GM12892 (cell line): Measurements from ENCODE around the gene DOK1. TPM values are rescaled to one million over a fixed set of nuclear protein-coding genes. Genes with fewer than 3 reads are reported as not detected.

Experiments
- DNase-seq: peaks from one replicate; pipeline ENCODE4 v3.0.0; 2011; ENCODE audit not compliant: insufficient read length
- FAIRE-seq: peaks from 2 replicates; lab custom pipeline; 2011; peaks lifted over from hg19 to GRCh38; lab: Jason Lieb, UNC
- POLR2A ChIP-seq: IDR thresholded peaks from 2 replicates; pipeline ENCODE4 v1.6.1; 2011; ENCODE audit warnings: low read depth, low read length, control low read depth
- POLR2AphosphoS5 ChIP-seq: IDR thresholded peaks from 2 replicates; pipeline ENCODE4 v1.6.1; 2011; ENCODE audit warnings: low read depth, low read length, control low read depth
- TAF1 ChIP-seq: IDR thresholded peaks from 2 replicates; pipeline ENCODE4 v1.6.1; 2011; ENCODE audit warnings: low read depth, mild to moderate bottlenecking, control low read depth, low read length, borderline replicate concordance
- polyA plus RNA-seq: library from polyadenylated mRNA; unstranded; fragments of >200 nt; gene quantifications from one replicate; pipeline ENCODE4 v1.2.1, GENCODE V29; 2012; ENCODE audit warnings: missing spikeins, inconsistent platforms; ENCODE audit not compliant: missing spikeins

DOK1 gene
- polyA plus RNA-seq, result 30.5 TPM

DNA sequence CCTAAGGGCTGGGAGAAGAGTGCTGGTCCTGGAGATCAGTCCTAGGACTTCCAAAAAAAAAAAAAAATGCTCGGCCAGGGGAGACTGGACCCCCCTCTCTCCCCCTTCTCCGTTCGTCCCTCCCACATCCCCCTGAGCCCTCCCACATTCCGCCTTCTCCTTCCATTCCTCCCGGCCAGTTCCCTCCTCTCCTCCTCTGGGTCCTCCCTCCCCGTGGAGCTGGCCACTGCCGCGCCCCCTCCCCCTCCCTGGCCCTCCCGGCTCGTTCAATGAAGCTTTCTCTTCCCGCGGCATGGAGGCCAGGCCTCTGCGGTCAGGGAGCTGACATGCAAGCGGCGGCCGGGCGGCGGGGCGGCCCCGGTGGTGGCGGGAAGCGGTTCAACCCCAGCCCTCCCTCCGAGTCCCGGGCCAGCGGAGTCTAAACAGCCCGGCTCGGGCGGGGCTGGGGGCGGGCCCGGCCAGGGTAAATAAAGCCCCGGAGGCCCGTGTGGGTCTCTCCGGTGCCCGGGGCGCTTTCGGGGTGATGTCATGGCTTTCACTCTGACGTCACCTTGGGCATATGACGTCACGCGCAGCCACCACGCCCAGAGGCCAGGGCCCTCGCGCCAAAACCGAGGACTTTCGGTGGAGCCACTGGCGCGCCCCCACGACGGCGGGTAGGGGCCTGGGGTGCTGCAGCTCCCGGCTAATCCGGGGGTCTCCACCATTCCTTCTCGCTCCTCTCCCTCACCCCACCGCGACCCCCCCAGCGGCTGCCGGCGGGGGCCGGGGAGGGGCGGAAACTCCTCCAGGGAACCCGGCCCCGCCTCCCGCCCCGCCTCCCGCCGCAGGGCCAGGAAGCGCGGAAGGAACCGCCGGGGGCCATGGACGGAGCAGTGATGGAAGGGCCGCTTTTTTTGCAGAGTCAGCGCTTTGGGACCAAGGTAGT, at the start of gene DOK1, which contains the start of gene LOXL3:
DOK1 (plus strand) TSS at position 829 of the 928 bp plus-strand sequence; CDS start at position 864, 35 bp downstream.
LOXL3 (minus strand) TSS at position 51 of the 928 bp plus-strand sequence. CDS start 1,308 bp downstream, outside the sequence.
- peak; percentile 87 for DNase-seq
- FAIRE-seq, result peak; percentile 53

DNA sequence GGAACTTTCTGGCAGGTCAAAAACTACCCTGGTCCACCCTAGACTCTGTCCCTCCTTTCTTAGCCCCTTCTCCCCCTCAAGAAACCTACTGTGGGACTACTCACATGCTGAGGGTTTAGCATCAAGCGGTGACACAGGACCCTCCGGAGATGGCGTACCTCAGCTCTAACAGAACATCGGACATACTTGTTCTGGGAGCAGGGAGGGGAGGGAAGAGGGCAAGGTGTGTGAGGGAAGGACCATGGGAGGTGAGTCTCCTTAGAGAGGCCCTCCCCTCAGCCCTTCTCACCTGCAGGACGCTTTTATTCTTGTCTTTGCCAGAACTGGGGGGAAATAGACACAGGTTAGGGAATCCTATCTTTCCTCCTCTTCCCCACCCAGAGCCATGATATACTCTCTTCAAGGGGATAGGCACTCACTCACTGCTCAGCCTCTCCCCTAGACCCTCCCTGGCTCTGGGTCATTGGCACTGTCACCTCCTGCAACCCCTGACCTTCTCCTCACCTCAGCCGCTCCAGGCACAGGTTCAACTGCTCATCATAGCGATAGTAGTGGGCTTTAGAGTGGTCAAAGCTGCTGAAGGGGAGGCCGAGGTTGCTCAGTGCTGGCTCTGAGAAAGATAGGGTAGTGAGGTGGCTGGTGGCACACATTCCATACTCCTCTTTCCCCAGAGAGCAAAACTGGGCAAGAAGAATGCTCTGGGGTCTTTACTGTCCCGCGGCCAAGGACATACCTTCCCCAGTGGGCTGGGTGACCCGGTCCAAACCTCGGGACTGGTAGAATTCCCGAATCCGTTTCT, 48.9 kb upstream of the DOK1 start:
- DNase-seq, result no peak
- no peak for TF ChIP-seq TAF1
- TF ChIP-seq POLR2AphosphoS5, result no peak
- no peak for TF ChIP-seq POLR2A
- no peak for FAIRE-seq

More for the DNA sequence above, at the start of gene DOK1, which contains the start of gene LOXL3:
- TF ChIP-seq POLR2A, result peak; percentile 35
- TF ChIP-seq TAF1, result no peak
- TF ChIP-seq POLR2AphosphoS5, result no peak

DNA sequence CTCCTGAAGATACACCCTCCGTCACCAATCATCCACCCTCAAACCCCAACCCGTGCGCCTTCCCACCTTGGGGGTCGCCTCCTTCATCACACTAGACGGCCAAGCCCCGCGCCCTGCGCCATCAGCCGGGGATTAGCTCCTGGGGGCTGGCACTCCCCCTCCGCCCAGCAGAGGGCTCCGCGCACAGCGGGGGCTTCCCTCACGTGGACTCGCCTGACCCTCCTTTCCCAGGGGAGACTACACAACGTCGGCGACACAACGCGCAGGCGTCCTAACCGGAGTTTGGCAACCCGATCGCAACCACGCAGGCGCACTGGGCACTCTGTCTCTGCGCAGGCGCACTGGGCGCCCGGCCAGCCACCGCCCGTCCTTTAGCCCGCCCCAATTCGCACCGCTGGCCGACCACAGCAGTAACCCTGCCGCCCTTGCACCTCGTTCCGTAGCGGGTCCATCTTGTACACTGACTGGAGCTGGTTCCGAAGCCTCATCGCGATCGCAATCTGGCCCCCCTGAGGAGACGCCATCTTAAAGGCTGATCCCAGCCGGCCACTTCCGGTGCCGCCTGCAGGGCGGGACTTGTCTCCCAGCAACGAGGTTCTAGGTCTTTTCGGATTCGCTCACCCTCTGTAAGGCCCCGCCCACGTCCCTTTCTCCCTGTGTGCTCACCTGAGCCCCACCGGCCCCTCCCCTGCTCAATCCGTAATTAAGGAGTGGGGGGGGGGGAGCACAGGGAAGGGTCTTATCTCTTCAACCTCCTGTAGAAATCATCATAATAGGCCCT, 47.2 kb upstream of the DOK1 start, which contains the start of gene PCGF1:
PCGF1 (minus strand) TSS at position 551 of the 781 bp plus-strand sequence; CDS start at position 524, 27 bp downstream.
- TF ChIP-seq POLR2AphosphoS5, result peak; percentile 85
- peak; percentile 87 for TF ChIP-seq POLR2A
- peak; percentile 83 for TF ChIP-seq TAF1
- FAIRE-seq (peak; percentile 99), DNase-seq (peak; percentile 93)

DNA sequence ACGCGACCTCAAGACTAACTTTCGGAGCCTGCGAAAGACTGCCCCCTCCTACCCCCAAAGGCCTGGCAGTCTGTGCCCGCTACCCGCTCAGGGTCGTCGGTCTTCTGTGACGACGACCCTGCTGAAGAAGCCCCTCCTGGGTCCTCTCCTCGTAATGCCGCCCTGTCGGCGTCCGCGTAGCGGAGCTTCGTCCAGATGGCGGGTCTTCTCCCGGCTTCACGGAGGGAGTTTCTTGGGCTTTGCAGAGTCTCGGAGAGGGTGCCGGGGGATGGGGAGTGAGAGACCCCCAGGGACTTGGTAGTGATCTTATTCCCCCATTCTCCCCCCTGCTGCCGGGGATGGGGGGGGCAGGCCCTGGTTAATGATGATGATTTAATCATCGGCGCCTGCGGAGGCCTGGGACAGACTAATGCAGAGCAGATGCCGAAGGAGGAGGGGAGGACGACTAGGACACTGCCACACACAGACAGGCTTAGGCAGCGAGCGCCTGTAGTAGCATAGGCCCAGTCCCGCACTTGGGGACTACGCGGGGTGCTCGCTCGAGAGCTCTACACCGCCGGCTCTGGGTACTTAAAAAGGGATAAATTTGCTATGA, 46.5 kb upstream of the DOK1 start:
- TF ChIP-seq TAF1, result no peak
- TF ChIP-seq POLR2AphosphoS5, result no peak
- no peak for TF ChIP-seq POLR2A
- FAIRE-seq (no peak), DNase-seq (no peak)

DNA sequence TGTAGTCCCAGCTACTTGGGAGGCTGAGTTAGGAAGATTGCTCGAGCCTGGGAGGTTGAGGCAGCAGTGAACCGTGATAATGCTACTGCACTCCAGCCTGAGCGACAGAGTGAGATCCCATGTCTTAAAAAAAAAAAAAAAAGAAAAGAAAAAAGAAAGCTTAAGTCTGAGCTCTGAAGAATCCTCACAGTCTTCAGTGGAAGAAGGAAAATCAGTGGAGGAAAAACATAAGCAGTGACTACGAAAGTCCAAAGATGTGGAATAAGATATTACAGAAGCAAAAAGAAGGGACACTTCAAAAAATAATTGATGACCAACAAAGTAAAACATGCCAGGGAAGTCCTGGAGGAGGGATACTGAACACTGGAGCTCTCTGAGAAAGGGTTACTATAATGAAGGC, 44.2 kb upstream of the DOK1 start:
- DNase-seq (no peak), FAIRE-seq (no peak)
- TF ChIP-seq POLR2A, result no peak
- TF ChIP-seq TAF1, result no peak
- no peak for TF ChIP-seq POLR2AphosphoS5

DNA sequence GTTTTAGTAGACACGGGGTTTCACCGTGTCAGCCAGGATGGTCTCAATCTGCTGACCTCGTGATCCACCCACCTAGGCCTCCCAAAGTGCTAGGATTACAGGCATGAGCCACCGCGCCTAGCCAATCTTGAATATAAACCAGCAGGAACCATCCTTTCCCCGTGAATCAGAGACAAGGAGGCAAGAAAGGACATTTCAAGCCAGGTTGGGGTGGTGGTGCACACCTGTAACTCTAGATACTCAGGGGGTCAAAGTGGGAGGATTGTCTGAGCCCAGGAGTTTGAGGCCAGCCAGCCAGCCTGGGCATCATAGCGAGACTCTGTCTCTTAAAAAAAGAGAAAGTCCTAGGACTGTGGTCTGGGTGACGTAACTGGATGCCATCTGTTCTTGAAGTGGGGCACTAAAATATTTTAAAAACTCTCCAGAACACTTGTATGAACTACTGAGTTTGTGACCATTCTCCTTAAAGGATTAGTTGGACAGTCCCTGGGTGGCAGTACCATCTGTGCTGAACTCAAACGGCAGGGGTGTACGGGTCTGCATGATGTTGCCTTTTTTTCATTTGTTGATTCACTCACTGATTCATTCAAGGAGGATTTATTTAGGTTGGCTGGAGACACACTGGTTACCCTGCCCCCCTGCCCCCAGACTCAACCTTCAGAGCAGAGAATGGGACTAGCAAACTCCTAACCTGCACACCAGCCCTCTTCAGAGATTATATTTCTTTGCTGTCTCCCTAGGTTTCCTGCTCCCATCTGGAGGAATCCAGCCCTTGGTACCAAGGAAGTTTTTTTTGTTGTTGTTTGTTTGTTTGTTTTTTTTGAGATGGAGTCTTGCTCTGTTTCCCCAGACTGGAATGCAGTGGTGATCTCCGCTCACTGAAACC, 43.2 kb upstream of the DOK1 start:
- no peak for TF ChIP-seq TAF1
- TF ChIP-seq POLR2AphosphoS5, result no peak
- no peak for TF ChIP-seq POLR2A
- DNase-seq (no peak), FAIRE-seq (no peak)

DNA sequence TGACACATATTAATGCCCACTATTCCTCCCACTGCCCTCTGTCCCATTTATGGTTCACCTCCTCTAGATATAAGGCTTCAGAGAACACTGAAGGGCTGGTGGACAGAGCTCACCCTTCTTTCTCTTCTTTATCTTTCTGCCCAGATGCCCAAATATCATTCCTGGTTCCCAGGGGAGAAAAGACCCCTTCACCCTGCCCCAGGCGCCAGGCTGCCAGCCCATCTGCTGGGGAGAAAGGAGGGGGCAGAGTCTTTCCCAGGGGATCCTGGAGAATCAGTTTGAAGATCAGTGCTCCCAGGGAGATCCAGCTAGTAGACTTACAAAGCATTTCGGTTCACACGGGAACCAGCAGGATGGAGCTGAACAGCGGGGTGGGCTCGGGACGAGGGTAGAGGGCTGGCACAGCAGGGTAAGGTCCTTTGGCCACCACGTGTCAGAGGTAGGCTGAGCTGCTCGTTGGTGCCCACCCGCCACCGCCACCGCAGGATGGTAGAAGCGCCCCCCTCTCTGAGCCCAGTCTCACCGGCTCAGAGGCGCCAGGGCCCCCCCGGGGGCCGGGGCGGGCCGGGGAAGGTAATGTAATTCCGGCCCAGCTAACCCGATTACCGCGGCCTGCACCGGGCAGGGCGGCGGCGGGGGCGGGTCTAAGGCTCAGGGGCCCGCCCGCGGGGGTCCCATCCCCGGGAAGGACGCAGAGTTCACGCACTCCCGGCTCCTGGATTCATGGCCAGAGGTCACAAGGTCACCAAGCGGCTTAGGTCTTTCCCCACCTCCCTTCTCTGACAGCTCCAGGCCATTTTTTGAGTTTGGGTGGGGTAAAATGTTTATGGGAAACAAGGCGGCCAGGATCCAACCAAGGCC, 41.5 kb upstream of the DOK1 start:
- TF ChIP-seq POLR2AphosphoS5 (no peak), TAF1 (no peak)
- no peak for FAIRE-seq
- no peak for DNase-seq

DNA sequence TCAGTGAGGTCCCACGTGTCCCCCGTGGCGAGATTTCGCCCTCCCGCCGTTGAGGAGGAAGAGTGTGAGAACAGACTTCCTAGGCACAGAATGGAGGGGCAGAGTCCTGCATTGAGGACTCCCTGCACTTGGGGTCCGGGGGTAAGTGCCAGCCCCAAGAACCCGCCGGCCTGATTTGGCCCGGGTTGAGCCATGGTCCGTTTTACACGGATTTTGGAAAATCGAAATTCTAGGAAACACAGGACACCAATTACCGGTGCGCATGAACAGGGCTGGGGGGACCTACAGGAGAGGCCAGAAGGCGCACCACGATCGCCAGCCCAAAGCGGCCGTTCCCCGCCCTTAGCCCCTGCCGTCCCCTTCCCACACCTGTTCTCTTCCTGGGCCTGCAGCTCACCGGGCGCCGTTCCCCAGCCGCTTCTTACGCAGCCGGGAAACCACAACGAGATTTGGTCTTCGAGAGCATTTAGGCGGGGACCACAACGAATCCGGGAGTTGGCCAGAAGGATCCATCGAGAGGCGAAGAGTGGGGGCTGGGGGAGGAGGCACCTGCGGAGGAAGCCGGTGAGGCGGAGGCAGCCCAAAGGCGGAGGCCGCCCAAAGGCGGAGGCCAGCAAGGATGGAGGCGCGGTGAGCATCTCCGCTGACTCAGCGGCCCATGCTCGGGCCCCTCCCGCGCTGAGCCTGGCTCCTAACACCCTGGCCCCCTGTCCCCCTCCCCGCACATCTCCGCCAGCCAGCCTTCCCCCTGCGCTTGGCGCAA, 40.7 kb upstream of the DOK1 start:
- DNase-seq, result no peak
- TF ChIP-seq TAF1, result no peak
- TF ChIP-seq POLR2AphosphoS5, result no peak
- no peak for TF ChIP-seq POLR2A
- FAIRE-seq, result peak; percentile 69
